ENCODE results near the gene SYT15B. TPM values are rescaled to one million over a fixed set of nuclear protein-coding genes. Genes with fewer than 3 reads are reported as not detected.
"Not testable (repeated sequence)": the region's sequence is repeated elsewhere in the genome, so short reads cannot be mapped to it uniquely, and the experiment has no call there.

Gene SYT15B
- total RNA-seq, 1 donor from 2014 or later, result 1.8 TPM

GRCh38 chr10:47743611-47744550 lies 19.5 kb downstream of the SYT15B start:
- DNase-seq, result peak; percentile 58
- ATAC-seq, result peak; percentile 91
- intact Hi-C loops (cut with micrococcal nuclease), result not testable (repeated sequence)

- ATAC-seq, DNase-seq: not testable (repeated sequence)
These were observed 22.5 kb downstream of the SYT15B start for GRCh38 chr10:47740868-47741267.

GRCh38 chr10:47730911-47731310 lies 32.5 kb downstream of the SYT15B start:
- DNase-seq; ATAC-seq; intact Hi-C loops (cut with micrococcal nuclease): not testable (repeated sequence)

More at GRCh38 chr10:47740868-47741267, 22.5 kb downstream of the SYT15B start:
- intact Hi-C loops (cut with micrococcal nuclease), result not testable (repeated sequence)

GRCh38 chr10:47725740-47726139 lies 37.7 kb downstream of the SYT15B start:
- DNase-seq; intact Hi-C loops (cut with micrococcal nuclease): not testable (repeated sequence)
- ATAC-seq, result peak; percentile 40

- peak; percentile 43 for ATAC-seq
- intact Hi-C loops (cut with micrococcal nuclease), result not testable (repeated sequence)
These were observed 38.3 kb downstream of the SYT15B start for GRCh38 chr10:47725047-47725446.

GRCh38 chr10:47724119-47724518 lies 39.3 kb downstream of the SYT15B start:
- ATAC-seq; intact Hi-C loops (cut with micrococcal nuclease); DNase-seq: not testable (repeated sequence)

More at GRCh38 chr10:47725047-47725446, 38.3 kb downstream of the SYT15B start:
- not testable (repeated sequence) for DNase-seq

- intact Hi-C loops (cut with micrococcal nuclease); ATAC-seq; DNase-seq: not testable (repeated sequence)
These were observed 40.0 kb downstream of the SYT15B start for GRCh38 chr10:47723362-47723761.

- ATAC-seq; intact Hi-C loops (cut with micrococcal nuclease); DNase-seq: not testable (repeated sequence)
These were observed 46.2 kb downstream of the SYT15B start for GRCh38 chr10:47717011-47717769.

Other genes with a start within 250 kb of the SYT15B start
- gene AGAP9, start 240.0 kb downstream of the SYT15B start, total RNA-seq, result 2.3 TPM
- gene NPY4R2, start 155.1 kb upstream of the SYT15B start, total RNA-seq, result not detected
- gene FAM25C, start 236.2 kb upstream of the SYT15B start, total RNA-seq, result not detected